Suprapubic skin (tissue), 3 donors: Measurements from ENCODE around the gene CRABP1.

ENCODE experiments used
- CTCF ChIP-seq, 2 donors: fragments of 200-600 bp in 1 of 2; fragments of 450-650 bp in 1 of 2; sonication (generic) in 1 of 2; IDR thresholded peaks; one replicate each; pipeline ENCODE4 v1.5.1; 2016 to 2019; ENCODE audit warnings: antibody characterized with exemption in 2 of 2, mild to moderate bottlenecking in 1 of 2, moderate library complexity in 1 of 2
- POLR2A ChIP-seq, 2 donors: fragments of 450-650 bp; IDR thresholded peaks; one replicate each; pipeline ENCODE4 v1.6.1; 2017; ENCODE audit warnings: antibody characterized with exemption in 2 of 2, mild to moderate bottlenecking in 2 of 2, moderate library complexity in 2 of 2

GRCh38 chr15:78312957-78313356, 27.2 kb upstream of the CRABP1 start:
- no peak for TF ChIP-seq CTCF (IDR thresholded peaks at IDR 0.05)
- TF ChIP-seq POLR2A (IDR thresholded peaks at IDR 0.05), result no peak
